Urinary bladder (tissue), 4 donors: ENCODE results near the gene UBE2I. TPM values are rescaled to one million over a fixed set of nuclear protein-coding genes. Genes with fewer than 3 reads are reported as not detected.
"Not testable (repeated sequence)": the region's sequence is repeated elsewhere in the genome, so short reads cannot be mapped to it uniquely, and the experiment has no call there.

Experiments
- DNase-seq: peaks from one replicate; pipeline ENCODE4 v3.0.0-alpha.2; 2015; ENCODE audit errors: extremely low spot score
- H3K27ac ChIP-seq: one replicate; pipeline ENCODE4 v1.5.1; 2013; ENCODE audit warnings: low read depth, mild to moderate bottlenecking, moderate library complexity
- H3K36me3 ChIP-seq: one replicate; pipeline ENCODE4 v1.6.1; 2013; ENCODE audit warnings: mild to moderate bottlenecking, moderate library complexity; ENCODE audit not compliant: insufficient read depth
- H3K4me1 ChIP-seq: one replicate; pipeline ENCODE4 v1.6.1; 2013; ENCODE audit warnings: mild to moderate bottlenecking, moderate library complexity; ENCODE audit not compliant: insufficient read depth
- H3K4me3 ChIP-seq: one replicate; pipeline ENCODE4 v1.5.1; 2013; ENCODE audit warnings: low read depth, low read length
- WGBS: extraction: QIAGEN DNeasy Blood & Tissue Kit; methylation state at CpG from one replicate; pipeline ENCODE4 v1.1.7; 2013; 5-methylcytosine and 5-hydroxymethylcytosine counted together
- polyA plus RNA-seq: library from polyadenylated mRNA; stranded (reverse); fragments of 200-250 nt; gene quantifications from one replicate; pipeline ENCODE4 v1.2.3, GENCODE V29; 2013
- total RNA-seq: library from RNA; depleted of rRNA; stranded (reverse); fragments of >200 nt; gene quantifications from one replicate; pipeline ENCODE4 v1.2.3, GENCODE V29; 2014
- donor health status: healthy with polysubstance abuse.
- donor health status: healthy.

The UBE2I gene
- total and polyA plus RNA-seq, 2 donors = 41.9 to 84.1 TPM

- 88% methylated on average over 20 of the region's 20 CpGs for WGBS
- H3K4me1 ChIP-seq, H3K27ac ChIP-seq, H3K4me3 ChIP-seq, DNase-seq, H3K36me3 ChIP-seq: not testable (repeated sequence)
Measured at GRCh38 chr16:1328136-1328535, 18.7 kb downstream of the UBE2I start.

DNA sequence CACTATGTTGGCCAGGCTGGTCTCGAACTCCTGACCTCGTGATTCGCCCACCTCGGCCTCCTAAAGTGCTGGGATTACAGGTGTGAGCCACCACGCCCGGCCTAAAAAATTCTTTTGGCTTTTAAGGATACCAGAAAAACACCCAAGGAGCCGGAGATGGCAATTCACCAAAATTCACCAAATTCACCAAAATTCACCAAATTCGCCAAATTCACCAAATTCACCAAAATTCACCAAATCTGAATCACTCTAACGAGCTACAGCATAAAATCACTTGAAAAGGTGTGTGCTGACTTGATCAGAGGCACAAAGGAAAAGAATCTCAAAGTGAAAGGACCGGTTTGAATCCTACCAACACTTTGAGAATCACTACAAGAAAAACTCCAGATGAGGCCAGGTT lies 19.5 kb downstream of the UBE2I start:
- H3K4me3 ChIP-seq, H3K36me3 ChIP-seq, H3K27ac ChIP-seq, H3K4me1 ChIP-seq, DNase-seq: not testable (repeated sequence)
- WGBS = 93% methylated on average over 10 of the region's 10 CpGs

- no peak for DNase-seq
- 70% methylated on average over 17 of the region's 17 CpGs for WGBS
- Histone ChIP-seq H3K4me1 (no peaks in the 10 kb centered on the region), H3K4me3 (no peak overlapping the region), H3K36me3 (no peaks in the 10 kb centered on the region), H3K27ac (no peak overlapping the region)
Measured at GRCh38 chr16:1330260-1330914, 21.0 kb downstream of the UBE2I start.

DNA sequence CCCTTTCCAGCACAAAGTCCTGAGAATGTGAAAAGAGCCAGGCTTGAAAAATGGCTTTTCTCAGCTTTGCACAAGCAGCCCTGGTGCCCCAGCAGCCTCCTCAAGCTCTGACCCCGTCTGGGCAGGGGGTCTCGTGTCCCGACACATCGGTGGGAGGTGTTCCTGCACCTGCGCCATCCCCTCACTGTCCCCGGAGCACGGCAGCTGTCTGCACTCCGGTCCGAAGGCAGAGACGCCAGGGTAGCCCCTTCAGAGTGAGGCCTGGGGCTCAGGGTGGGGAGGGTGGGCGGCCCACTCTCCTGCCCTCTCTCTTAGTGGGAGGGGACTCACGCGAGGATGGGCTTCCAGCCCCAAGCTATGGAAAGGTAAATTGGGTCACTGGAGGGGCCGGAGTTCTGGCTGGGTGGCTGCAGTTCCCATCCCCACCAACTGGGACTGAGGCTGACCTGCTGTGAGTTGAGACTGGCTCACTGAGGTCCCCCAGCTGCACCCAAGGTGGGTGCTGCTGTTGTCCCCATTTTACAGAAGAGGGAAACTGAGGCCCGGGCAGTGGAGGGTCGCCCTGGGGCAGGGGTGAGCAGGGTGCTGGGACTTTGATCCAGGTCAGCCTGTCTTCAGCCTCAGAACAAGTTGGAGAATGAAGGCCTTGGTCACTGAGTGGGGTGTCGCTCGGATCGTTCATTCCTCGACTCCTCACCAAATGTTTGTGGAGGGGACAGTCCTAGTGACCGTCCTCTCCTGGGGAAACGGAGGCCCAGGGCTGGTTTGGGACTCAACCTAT lies 21.7 kb downstream of the UBE2I start:
- no peaks in the 10 kb centered on the region for H3K36me3 ChIP-seq
- no peak overlapping the region for H3K27ac ChIP-seq
- no peaks in the 10 kb centered on the region for H3K4me1 ChIP-seq
- WGBS = 48% methylated on average over 22 of the region's 22 CpGs
- DNase-seq = no peak
- H3K4me3 ChIP-seq = peak overlapping the region; percentile 8

- no peaks in the 10 kb centered on the region for H3K4me1 ChIP-seq
- H3K27ac ChIP-seq = no peak overlapping the region
- H3K36me3 ChIP-seq = no peaks in the 10 kb centered on the region
- WGBS = 4% methylated on average over 34 of the region's 34 CpGs
- peak; percentile 79 for DNase-seq
- H3K4me3 ChIP-seq = peak overlapping the region; percentile 8
Measured at GRCh38 chr16:1331712-1332617, 22.5 kb downstream of the UBE2I start.

DNA sequence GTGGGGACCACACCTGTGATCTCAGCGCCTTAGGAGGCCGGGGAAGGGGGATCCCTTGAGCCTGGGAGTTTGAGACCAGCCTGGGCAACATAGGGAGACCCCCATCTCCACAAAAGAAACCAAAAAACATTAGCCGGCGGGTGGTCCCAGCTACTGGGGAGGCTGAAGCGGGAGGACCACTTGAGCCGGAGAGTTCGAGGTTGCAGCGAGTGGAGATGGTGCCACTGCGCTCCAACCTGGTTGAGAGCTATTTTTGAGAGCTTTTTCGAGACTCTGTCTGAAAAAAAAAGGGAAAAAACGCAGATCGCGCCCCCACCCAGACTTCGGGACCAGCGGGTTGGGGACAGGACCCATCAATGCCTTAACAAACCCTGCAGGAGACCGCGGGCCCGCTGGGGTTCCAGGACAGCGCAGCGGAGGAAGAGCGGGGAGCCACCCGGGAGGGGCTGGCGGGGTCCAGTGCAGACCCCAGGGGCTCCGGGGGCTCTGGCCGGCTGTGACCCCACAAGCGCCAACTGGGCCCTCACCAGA lies 23.2 kb downstream of the UBE2I start:
- H3K36me3 ChIP-seq = no peaks in the 10 kb centered on the region
- DNase-seq = no peak
- 6% methylated on average over 26 of the region's 26 CpGs for WGBS
- no peak overlapping the region for H3K27ac ChIP-seq
- H3K4me1 ChIP-seq = no peaks in the 10 kb centered on the region
- H3K4me3 ChIP-seq = peak overlapping the region; percentile 40

- H3K4me3 ChIP-seq = peak within 1 kb of the TSS; percentile 40
- 3% methylated on average over 83 of the region's 83 CpGs for WGBS
- H3K4me1 ChIP-seq = no peaks in the 10 kb centered on the region
- DNase-seq = no peak
- H3K27ac ChIP-seq = no peak within 1 kb of the TSS
- H3K36me3 ChIP-seq = no peaks in the 10 kb centered on the region
Measured at GRCh38 chr16:1333149-1333812, 23.8 kb downstream of the UBE2I start, which contains the start of gene BAIAP3. Gene BAIAP3, plus strand, starts transcription at chr16:1333645. Its CDS starts 4,905 bp downstream, at chr16:1338550.

GRCh38 chr16:1333854-1334700 lies 24.6 kb downstream of the UBE2I start:
- WGBS = 2% methylated on average over 78 of the region's 78 CpGs
- Histone ChIP-seq H3K4me3 (peak overlapping the region; percentile 40), H3K4me1 (no peaks in the 10 kb centered on the region), H3K36me3 (no peaks in the 10 kb centered on the region), H3K27ac (no peak overlapping the region)
- DNase-seq = no peak

- no peak for DNase-seq
- H3K4me3 ChIP-seq = no peak overlapping the region
- no peak overlapping the region for H3K27ac ChIP-seq
- no peaks in the 10 kb centered on the region for H3K4me1 ChIP-seq
- 37% methylated on average over 9 of the region's 9 CpGs for WGBS
- H3K36me3 ChIP-seq = no peaks in the 10 kb centered on the region
Measured at GRCh38 chr16:1334739-1335138, 25.3 kb downstream of the UBE2I start.

DNA sequence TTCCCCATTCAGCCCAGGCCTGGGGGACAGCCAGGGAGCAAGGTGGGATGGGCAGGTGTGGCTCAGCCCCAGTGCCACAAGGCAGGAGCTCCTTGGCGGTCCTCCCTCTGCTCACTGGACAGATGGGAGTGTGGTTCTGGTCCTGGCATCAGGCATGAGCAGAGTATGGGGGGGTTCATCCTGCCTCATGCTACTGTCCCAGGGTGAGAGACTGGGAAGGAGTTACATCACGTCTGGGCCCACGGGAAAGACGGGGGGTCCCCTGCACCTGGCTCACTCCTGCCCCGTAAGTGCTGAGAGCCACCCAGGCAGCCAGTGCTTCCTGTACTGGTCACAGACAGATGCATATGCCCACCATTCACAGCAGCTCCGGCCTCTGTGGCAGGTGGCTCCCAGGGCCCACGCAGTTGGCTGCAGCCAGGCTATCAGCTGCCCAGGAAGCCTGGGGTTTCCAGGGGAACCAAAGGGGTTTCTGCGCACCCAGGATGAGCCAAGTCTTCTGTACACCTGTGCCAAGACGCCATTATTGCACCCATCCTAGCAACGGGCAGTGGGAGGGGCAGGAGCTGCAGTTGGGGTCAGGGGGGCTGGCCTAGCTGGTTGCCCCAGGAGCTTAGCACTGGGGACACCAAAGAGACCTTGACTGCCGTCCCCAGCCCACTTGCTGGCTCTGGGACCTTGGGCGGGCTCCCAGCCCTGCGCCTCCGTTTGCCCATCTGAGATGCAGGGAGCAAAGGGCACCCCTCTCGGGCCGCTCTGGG lies 26.0 kb downstream of the UBE2I start:
- Histone ChIP-seq H3K4me3 (no peak overlapping the region), H3K36me3 (no peaks in the 10 kb centered on the region), H3K4me1 (no peaks in the 10 kb centered on the region), H3K27ac (no peak overlapping the region)
- no peak for DNase-seq
- WGBS = 56% methylated on average over 16 of the region's 16 CpGs

GRCh38 chr16:1335996-1336395 lies 26.6 kb downstream of the UBE2I start:
- WGBS = 11% methylated on average over 12 of the region's 12 CpGs
- H3K36me3 ChIP-seq = no peaks in the 10 kb centered on the region
- no peak for DNase-seq

DNA sequence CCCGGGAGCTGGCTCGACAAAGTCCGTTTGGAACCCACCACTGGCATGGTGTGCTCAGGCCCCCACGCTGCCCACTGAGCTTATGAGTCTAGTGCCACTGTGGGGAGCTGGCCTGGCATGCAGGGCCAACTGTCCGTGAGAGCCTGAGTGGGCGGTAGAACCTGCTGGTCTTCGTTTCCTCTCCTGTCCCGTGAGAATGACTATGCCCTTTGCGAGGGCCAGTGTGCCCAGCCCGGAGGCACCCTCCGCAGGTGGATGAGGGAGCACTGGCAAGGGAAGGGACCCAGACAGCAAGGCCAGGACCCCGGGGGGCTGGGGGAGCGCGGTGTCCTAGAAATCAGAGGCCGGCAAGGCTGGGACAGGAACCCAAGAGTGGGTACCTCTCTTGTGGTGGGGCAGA lies 27.2 kb downstream of the UBE2I start:
- Histone ChIP-seq H3K4me1 (no peaks in the 10 kb centered on the region), H3K36me3 (no peaks in the 10 kb centered on the region)
- WGBS = 74% methylated on average over 15 of the region's 15 CpGs

More at GRCh38 chr16:1335996-1336395, 26.6 kb downstream of the UBE2I start:
- Histone ChIP-seq H3K4me3 (no peak overlapping the region), H3K4me1 (no peaks in the 10 kb centered on the region), H3K27ac (no peak overlapping the region)

More for the DNA sequence above, 27.2 kb downstream of the UBE2I start:
- Histone ChIP-seq H3K4me3 (no peak overlapping the region), H3K27ac (no peak overlapping the region)
- DNase-seq = no peak
